ENCODE measurements around the gene CRACDL.
"Not testable (repeated sequence)": the region's sequence is repeated elsewhere in the genome, so short reads cannot be mapped to it uniquely, and the experiment has no call there.

CRACDL gene

GRCh38 chr2:98776136-98776535 is 159.9 kb downstream of the CRACDL start:
- no peak for DNase-seq (ENCODE audit: low read depth)

- no peak for DNase-seq (ENCODE audit: low read depth)
Observed at GRCh38 chr2:98775146-98775986, 160.7 kb downstream of the CRACDL start.

- no peak for DNase-seq (ENCODE audit: low read depth)
Observed at GRCh38 chr2:98773907-98774306, 162.1 kb downstream of the CRACDL start.

DNA sequence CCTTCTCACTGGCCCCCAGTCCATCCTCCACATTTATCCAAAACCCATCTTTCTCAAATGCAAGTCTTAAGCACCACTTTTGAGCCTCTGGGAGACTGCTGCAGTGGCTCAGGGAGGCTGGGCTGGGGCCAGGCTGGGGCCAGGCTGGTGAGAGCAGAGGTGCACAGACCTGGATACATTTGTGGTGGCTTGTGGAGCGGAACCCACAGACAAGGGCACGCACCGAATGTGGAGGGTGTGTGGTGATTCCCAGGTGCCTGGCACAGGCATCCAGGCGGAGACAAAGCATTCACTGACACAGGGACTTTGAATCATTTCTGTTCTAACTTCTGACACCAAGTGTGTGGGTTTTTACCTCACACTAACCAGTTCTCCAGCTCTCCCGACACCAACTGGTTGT is 162.9 kb downstream of the CRACDL start:
- no peak for DNase-seq (ENCODE audit: low read depth)

DNA sequence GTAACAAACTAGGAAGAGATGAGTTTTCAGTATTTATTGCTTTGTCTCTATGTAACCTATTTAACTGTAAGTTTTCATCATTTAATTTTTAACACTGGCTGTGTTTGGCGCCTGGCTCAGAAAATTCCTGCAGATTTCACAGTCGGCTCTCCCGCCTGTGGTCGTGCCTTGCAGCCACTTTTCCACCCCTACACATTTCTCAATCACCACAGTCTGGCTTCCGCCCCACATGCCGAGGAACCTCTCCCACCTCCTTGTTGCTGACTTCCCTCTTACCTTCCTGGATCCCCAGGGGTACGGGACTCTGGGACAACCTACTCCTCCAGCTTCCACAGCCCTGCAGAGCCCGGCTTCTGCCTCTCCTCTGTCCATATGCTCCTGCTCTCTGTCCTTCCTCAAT is 163.5 kb downstream of the CRACDL start:
- no peak for DNase-seq (ENCODE audit: low read depth)

DNA sequence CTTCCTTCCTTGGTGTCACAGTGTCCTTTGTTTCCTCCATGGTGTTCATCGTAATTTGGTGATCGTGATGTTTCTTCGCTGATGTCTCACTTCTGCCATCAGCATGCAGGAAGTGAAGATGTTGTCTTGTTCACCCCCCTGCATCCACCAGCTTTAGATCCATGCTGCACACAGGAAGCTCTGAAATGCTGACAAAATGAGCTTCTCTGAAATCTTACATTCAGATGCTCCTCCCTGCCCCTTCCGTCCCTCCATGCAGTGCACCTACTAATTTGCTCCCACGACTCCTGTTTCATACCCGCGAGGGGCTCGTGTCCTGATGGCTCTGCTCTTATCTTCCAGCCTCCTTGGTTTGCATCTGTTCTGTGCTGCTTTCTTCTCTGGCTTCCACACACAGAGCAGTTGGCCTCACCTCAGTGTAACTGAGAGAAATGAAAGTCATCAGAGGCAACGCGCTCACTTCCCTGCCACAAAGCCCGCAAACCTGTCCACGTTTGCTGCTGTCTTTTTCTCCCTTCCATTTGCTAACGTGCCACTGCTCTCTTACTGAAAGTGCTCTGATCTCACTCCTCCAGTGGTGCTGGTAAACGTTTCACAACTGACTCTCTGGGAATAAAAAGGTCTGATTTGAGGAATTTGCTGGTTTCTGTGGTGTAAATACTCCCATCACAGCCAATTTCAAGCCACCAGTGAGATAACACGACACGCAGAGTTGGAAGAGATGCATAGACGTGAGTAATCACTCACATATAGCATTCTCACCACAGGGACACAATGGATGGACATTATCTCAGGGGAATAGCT is 164.1 kb downstream of the CRACDL start:
- DNase-seq (ENCODE audit: low read depth), result no peak

DNA sequence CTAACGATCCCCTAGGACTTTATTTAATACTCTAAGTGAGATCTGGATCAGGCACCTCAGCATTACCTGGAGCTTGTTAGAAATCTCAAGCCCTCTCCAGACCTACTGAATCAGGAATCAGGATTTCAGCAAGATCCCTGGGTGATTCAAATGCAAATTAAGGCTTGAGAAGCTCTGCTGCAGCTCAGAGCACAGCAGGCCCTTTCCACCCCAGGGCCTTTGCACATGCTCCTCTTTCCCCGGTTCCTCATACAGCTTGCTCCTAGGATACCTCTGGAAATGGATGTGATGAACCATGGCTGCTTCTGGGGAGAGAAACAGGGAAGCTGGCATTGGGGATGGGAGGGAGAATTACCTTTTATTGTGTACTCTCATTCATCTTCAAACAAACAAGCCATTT is 164.8 kb downstream of the CRACDL start:
- DNase-seq (ENCODE audit: low read depth), result no peak

DNA sequence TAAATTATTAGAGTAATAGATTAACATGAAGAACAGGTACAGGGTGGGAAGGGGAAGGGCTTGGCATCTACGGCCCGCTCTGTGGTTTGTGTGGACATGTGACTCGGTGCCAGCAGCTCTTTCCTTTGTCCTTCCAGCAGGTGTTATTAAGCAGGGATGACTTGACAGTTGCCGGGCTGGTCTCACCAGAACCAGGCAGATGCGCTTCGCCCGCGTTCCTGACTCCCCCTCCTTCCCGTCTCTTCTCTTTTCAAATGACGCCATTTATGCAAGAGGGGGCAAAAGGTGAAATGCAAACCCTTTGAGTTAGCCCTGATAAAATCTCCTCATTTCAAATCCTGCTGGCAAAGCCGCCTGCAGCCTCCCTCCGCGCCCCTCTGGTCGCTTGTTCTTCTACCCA is 166.2 kb downstream of the CRACDL start:
- no peak for DNase-seq (ENCODE audit: low read depth)

DNA sequence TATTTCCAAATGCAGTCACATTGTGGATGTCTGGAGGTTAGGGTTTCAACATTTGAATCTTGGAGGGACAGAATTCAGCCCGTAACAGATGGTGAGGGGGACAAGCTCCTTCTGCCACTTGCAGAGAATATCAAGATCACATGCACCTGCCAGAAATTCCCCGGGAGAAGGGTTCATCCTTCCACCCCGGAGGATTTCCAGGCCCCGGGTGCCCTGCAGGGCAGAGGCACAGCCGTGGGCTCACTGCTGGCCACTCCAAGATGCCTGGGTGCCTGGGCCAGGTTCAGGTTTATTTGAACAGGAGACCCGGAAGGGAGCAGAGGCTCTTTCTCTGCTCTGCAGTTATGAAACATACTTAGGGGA is 166.9 kb downstream of the CRACDL start:
- no peak for DNase-seq (ENCODE audit: low read depth)

DNA sequence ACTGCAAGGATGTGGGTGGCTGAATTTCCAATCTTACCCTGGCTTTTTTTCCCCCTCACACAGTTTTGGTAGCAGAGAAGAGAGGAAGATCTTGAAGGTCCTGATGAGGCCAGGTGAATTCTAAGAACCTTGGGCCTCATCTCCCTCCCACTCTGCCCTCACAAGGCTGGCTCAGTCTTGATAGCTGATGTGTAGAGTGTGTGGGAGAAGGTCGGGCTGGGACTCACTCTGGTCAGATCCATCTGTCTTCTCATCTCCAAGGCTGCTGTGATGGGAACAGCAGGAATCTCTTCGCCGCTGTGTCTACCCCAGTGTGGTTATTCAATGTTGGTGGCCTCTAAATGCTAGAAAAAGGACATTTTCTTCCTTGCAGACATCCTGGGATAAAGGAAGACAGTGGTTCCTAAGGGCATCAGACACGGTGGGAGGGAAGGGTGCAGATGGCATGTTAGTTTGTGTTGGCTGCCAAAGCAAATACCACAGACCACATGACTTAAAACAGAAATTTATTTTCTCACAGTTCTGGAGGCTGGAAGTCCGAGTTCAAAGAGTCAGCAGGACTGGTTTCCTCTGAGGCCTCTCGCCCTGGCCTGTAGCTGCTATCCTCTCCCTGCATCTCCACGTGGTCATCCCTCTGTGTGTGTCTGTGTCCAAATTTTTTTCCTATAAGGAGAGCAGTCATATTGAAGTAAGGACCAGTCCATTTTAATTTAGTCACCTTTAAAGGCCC is 167.5 kb downstream of the CRACDL start:
- DNase-seq (ENCODE audit: low read depth), result no peak

DNA sequence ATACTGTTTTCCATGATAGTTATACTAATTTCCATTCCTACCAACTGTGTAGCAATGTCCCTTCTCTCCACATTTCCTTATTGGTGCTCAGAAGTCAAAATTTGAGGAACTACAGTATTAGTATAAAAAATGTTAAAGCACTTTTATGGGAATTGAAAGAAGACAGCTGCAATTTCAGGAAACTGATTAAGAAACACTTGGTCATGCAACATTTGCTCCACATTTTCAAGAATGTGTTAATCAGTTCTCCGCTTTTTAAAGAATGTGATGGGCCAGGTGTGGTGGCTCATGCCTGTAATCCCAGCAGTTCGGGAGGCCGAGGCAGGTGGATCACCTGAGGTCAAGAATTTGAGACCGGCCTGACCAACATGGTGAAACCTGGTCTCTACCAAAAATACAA is 171.5 kb downstream of the CRACDL start:
- no peak for DNase-seq (ENCODE audit: low read depth)

DNA sequence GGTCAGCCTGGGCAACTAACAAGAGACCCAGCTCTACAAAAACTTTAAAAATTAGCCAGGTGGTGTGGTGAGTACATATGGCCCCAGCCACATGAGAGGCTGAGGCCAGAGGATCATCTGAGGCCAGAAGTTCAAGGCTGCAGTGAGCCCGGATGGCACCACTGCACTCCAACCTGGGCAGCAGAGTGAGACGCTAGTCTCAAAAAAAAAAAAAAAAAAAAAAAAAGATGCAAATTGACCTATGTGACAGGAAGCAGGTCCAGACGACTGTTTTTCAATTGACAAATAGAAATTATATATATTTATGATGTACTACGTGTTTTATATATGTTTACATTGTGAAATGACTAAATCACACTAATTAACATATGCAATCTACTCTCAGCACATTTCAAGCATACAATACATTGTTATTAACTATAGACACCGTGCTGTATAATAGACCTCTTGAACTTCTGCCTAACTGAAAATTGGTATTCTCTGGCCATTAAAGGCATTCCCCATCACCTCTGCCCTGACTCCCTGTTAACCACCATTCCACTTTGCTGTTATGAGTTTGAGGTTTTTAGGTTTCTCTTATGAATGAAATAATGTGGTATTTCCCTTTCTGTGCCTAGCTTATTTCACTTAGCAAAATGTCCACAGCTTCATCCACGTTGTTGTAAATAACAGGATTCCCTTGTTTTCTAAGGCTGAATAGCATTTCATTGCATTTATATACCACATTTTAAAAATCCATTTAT is 172.6 kb downstream of the CRACDL start:
- DNase-seq (ENCODE audit: low read depth), result no peak

- DNase-seq (ENCODE audit: low read depth), result no peak
Observed at GRCh38 chr2:98761909-98762308, 174.1 kb downstream of the CRACDL start.

DNA sequence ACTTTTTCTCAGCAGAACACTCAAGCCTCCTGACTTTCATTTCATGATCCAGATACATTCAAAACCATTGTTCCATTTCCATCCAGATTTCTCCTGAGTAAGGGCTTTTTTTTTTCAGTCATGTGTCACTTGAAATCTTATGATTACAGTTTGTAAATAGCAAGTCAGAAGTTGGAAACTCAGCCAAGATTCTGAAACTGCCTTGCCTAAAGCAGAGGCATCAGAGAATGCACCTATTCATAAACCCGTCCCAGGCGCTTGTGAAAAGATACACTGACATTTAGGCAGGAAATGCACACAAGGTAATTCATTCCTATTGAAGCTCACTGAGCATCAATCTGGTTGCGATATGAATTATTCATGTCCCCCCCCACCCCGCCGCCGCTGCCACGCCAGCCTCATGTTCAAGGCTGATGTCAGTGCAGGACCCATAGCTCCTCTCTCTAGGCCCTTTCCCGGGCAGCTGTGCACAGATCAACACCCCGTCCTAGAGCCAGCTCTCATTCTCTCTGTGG is 174.7 kb downstream of the CRACDL start:
- no peak for DNase-seq (ENCODE audit: low read depth)

- DNase-seq (ENCODE audit: low read depth), result no peak
Observed at GRCh38 chr2:98759827-98760625, 176.0 kb downstream of the CRACDL start.

- DNase-seq (ENCODE audit: low read depth), result no peak
Observed at GRCh38 chr2:98759338-98759737, 176.7 kb downstream of the CRACDL start.

DNA sequence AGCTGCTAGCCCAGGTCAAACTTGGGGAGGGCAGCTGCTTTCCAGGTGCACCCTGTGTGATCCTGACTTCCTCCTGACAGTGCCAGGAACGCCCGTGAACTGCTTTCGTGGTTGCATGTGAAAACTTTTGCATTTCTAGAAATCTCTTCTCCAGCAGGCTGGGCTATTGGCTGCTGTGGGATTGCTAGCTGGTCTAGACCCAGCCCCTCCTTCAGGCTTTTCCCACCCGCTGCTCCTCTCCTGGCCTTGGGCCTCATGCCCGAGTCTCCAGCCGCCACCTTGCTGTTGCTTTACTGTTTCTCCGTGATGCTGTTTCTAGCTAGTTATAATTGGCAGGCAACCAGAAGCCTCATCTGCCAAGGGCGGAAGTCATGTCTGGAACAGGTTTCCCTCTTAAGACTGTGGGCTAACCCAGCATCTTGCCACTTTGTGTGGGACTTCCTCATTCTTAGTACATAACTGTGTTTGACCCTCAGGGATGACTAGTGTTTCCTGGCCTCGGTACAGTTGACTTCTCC is 178.1 kb downstream of the CRACDL start:
- peak; percentile 44 for DNase-seq (ENCODE audit: low read depth)

DNA sequence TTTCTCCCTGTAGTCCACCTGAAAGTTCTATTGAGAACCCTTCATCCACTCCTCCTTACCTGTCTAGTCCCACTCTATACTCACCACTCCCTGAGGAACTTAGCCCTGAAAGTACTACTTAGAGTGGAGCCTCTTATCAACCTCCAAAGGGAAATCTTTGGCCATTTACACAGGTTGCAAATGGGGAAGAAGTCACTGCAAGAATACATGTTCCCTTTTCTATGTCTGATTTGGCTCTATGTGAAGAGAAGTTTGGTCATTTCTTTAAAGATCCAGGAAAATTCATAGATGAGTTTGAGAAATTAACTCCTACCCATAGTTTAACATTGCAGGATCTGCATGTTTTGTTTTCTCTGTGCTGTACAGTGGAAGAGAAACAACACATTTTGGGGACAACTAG is 182.2 kb downstream of the CRACDL start:
- DNase-seq (ENCODE audit: low read depth), result no peak

DNA sequence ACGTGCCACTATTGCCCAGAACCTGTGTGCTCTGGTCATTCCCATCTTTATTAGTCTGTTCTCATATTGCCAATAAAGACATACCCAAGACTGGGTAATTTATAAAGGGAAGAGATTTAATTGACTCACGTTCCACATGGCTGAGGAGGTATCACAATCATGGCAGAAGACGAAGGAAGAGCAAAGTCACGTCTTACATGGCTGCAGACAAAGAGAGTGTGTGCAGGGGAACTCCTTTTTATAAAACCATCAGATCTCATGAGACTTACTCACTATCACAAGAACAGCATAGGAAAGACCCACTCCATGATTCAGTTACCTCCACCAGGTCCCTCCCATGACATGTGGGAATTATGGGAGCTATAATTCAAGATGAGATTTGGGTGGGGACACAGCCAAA is 183.3 kb downstream of the CRACDL start:
- not testable (repeated sequence) for DNase-seq (ENCODE audit: low read depth)

GRCh38 chr2:98751748-98752147 is 184.3 kb downstream of the CRACDL start:
- no peak for DNase-seq (ENCODE audit: low read depth)
